OCI-LY1 (cell line): ENCODE data around the gene NSD1.

ENCODE experiments used
- CTCF ChIP-seq: fragments of 200-600 bp; sonication (generic), shearing (Covaris generic); IDR thresholded peaks from 2 replicates; pipeline ENCODE4 v1.5.1; 2017; ENCODE audit warnings: mild to moderate bottlenecking, antibody characterized with exemption, low read length, moderate library complexity, mixed read lengths
- EZH2 ChIP-seq: fragments of 200-600 bp; sonication (generic), shearing (Covaris generic); IDR thresholded peaks from 2 replicates; pipeline ENCODE4 v1.8.0; 2017; ENCODE audit warnings: borderline replicate concordance, mixed run types, mild to moderate bottlenecking, antibody characterized with exemption, low read length, moderate library complexity, mixed read lengths

- TF ChIP-seq CTCF (no peak), EZH2 (no peak)
Observed at GRCh38 chr5:177300951-177301350, 167.4 kb downstream of the NSD1 start.
